H9 (cell line): ENCODE measurements around the gene CAMK2B. TPM values are rescaled to one million over a fixed set of nuclear protein-coding genes. Genes with fewer than 3 reads are reported as not detected.

Source experiments
- DNase-seq: peaks from one replicate; pipeline ENCODE4 v3.0.0-alpha.2; 2017
- H2AFZ ChIP-seq: one replicate; pipeline ENCODE4 v1.6.1; 2013; ENCODE audit warnings: mild to moderate bottlenecking, low read length, control low read depth, moderate library complexity
- H2AK5ac ChIP-seq: 2 replicates; pipeline ENCODE4 v1.6.1; 2013; ENCODE audit warnings: low read length, control low read depth, mixed read lengths; ENCODE audit not compliant: insufficient read length
- H2BK120ac ChIP-seq: one replicate; pipeline ENCODE4 v1.6.1; 2013; ENCODE audit warnings: low read depth, mild to moderate bottlenecking, low read length, control low read depth, inconsistent platforms; ENCODE audit not compliant: poor library complexity, severe bottlenecking
- H2BK12ac ChIP-seq: 2 replicates; pipeline ENCODE4 v1.6.1; 2013; ENCODE audit warnings: low read length, control low read depth, mixed read lengths, low read depth; ENCODE audit not compliant: insufficient read length
- H2BK15ac ChIP-seq: 2 replicates; pipeline ENCODE4 v1.6.1; 2013; ENCODE audit warnings: low read depth, low read length, control low read depth
- H2BK20ac ChIP-seq: one replicate; pipeline ENCODE4 v1.6.1; 2013; ENCODE audit warnings: low read depth, mild to moderate bottlenecking, low read length, control low read depth, inconsistent platforms; ENCODE audit not compliant: poor library complexity, severe bottlenecking
- H2BK5ac ChIP-seq: 2 replicates; pipeline ENCODE4 v1.6.1; 2013; ENCODE audit warnings: low read length, control low read depth, mixed read lengths; ENCODE audit not compliant: insufficient read length
- H3K14ac ChIP-seq: 2 replicates; pipeline ENCODE4 v1.6.1; 2013; ENCODE audit warnings: low read length, control low read depth; ENCODE audit not compliant: insufficient read depth
- H3K18ac ChIP-seq: 2 replicates; pipeline ENCODE4 v1.6.1; 2013; ENCODE audit warnings: low read depth, mild to moderate bottlenecking, mixed read lengths, low read length, control low read depth; ENCODE audit not compliant: insufficient read length
- H3K23ac ChIP-seq: 2 replicates; pipeline ENCODE4 v1.6.1; 2013; ENCODE audit warnings: low read length, control low read depth, mixed read lengths, low read depth; ENCODE audit not compliant: insufficient read length
- H3K23me2 ChIP-seq: 2 replicates; pipeline ENCODE4 v1.6.1; 2013; ENCODE audit warnings: low read depth, mild to moderate bottlenecking, mixed read lengths, low read length, control low read depth; ENCODE audit not compliant: insufficient read length, poor library complexity, severe bottlenecking
- H3K27ac ChIP-seq: 2 replicates; pipeline ENCODE4 v1.5.1; 2013; ENCODE audit warnings: low read length, control low read depth, mixed read lengths, low read depth; ENCODE audit not compliant: insufficient read length
- H3K27me3 ChIP-seq: 2 replicates; pipeline ENCODE4 v1.6.1; 2013; ENCODE audit warnings: low read length, control low read depth, inconsistent platforms; ENCODE audit not compliant: insufficient read depth
- H3K4ac ChIP-seq: 2 replicates; pipeline ENCODE4 v1.6.1; 2013; ENCODE audit warnings: low read depth, mild to moderate bottlenecking, control low read depth, inconsistent platforms, low read length, moderate library complexity
- H3K4me1 ChIP-seq: 2 replicates; pipeline ENCODE4 v1.6.1; 2013; ENCODE audit warnings: low read length, control low read depth, inconsistent platforms; ENCODE audit not compliant: insufficient read depth
- H3K4me2 ChIP-seq: 2 replicates; pipeline ENCODE4 v1.6.1; 2013; ENCODE audit warnings: low read length, control low read depth, mixed read lengths; ENCODE audit not compliant: insufficient read length, insufficient read depth
- H3K56ac ChIP-seq: 2 replicates; pipeline ENCODE4 v1.6.1; 2013; ENCODE audit warnings: low read depth, mild to moderate bottlenecking, mixed read lengths, low read length, control low read depth; ENCODE audit not compliant: insufficient read length
- H3K79me1 ChIP-seq: 2 replicates; pipeline ENCODE4 v1.6.1; 2013; ENCODE audit warnings: low read depth, mild to moderate bottlenecking, moderate library complexity, low read length, control low read depth, inconsistent platforms; ENCODE audit not compliant: insufficient read depth, poor library complexity, severe bottlenecking
- H3K79me2 ChIP-seq: 2 replicates; pipeline ENCODE4 v1.6.1; 2013; ENCODE audit warnings: low read length, control low read depth, inconsistent platforms; ENCODE audit not compliant: insufficient read depth
- H3K9ac ChIP-seq: 2 replicates; pipeline ENCODE4 v1.6.1; 2013; ENCODE audit warnings: low read length, control low read depth, mixed read lengths; ENCODE audit not compliant: insufficient read length; ENCODE audit errors: extremely low read depth
- H3K9me3 ChIP-seq: one replicate; pipeline ENCODE4 v1.6.1; 2013; ENCODE audit warnings: low read depth, low read length, inconsistent platforms; ENCODE audit not compliant: control insufficient read depth
- H3T11ph ChIP-seq: one replicate; pipeline ENCODE4 v1.6.1; 2013; ENCODE audit warnings: mild to moderate bottlenecking, low read length, control low read depth, inconsistent platforms
- H4K20me1 ChIP-seq: one replicate; pipeline ENCODE4 v1.6.1; 2013; ENCODE audit not compliant: control insufficient read depth, insufficient read length, insufficient read depth
- H4K5ac ChIP-seq: 2 replicates; pipeline ENCODE4 v1.6.1; 2013; ENCODE audit warnings: low read depth, mild to moderate bottlenecking, mixed read lengths, low read length, control low read depth; ENCODE audit not compliant: insufficient read length
- H4K8ac ChIP-seq: replicated peaks from 2 replicates; pipeline ENCODE4 v1.6.1; 2013; ENCODE audit warnings: low read length, control low read depth, mixed read lengths, low read depth; ENCODE audit not compliant: insufficient read length
- H4K91ac ChIP-seq: 2 replicates; pipeline ENCODE4 v1.6.1; 2013; ENCODE audit warnings: low read depth, mild to moderate bottlenecking, moderate library complexity, mixed read lengths, low read length, control low read depth; ENCODE audit not compliant: insufficient read length
- H3K27ac Mint-ChIP-seq, 3 experiments: 2 replicates in 2 of 3; 3 replicates in 1 of 3; pipeline ENCODE4 v1.8.0; 2020 to 2021; ENCODE audit warnings: mixed read lengths in 3 of 3, mild to moderate bottlenecking in 1 of 3, moderate library complexity in 1 of 3
- H3K27me3 Mint-ChIP-seq: 2 replicates; pipeline ENCODE4 v1.8.0; 2021; ENCODE audit warnings: low read depth, mild to moderate bottlenecking, moderate library complexity, mixed read lengths
- H3K36me3 Mint-ChIP-seq, 3 experiments: 2 replicates in 2 of 3; 3 replicates in 1 of 3; pipeline ENCODE4 v1.8.0; 2020 to 2021; ENCODE audit warnings: low read depth in 3 of 3, mixed read lengths in 3 of 3; ENCODE audit not compliant: insufficient read depth in 1 of 3
- H3K4me1 Mint-ChIP-seq, 2 experiments: 2 replicates each; pipeline ENCODE4 v1.8.0; 2020; ENCODE audit warnings: mixed read lengths in 2 of 2
- H3K4me3 Mint-ChIP-seq, 2 experiments: 2 replicates in 1 of 2; 3 replicates in 1 of 2; pipeline ENCODE4 v1.8.0; 2020 to 2021; ENCODE audit warnings: mild to moderate bottlenecking in 2 of 2, mixed read lengths in 2 of 2, moderate library complexity in 1 of 2
- H3K9me3 Mint-ChIP-seq, 2 experiments: 2 replicates in 1 of 2; 3 replicates in 1 of 2; pipeline ENCODE4 v1.8.0; 2020; ENCODE audit warnings: mild to moderate bottlenecking in 2 of 2, mixed read lengths in 2 of 2, moderate library complexity in 1 of 2
- WGBS: extraction: QIAGEN DNeasy Blood & Tissue Kit; methylation state at CpG from one replicate; pipeline ENCODE4 v1.1.7; 2013; ENCODE audit warnings: missing lambda C conversion rate, low lambda C conversion rate, mixed read lengths; ENCODE audit not compliant: insufficient read length; ENCODE audit errors: extremely low coverage; 5-methylcytosine and 5-hydroxymethylcytosine counted together
- total RNA-seq: library from RNA; stranded (reverse); gene quantifications from 2 replicates; pipeline ENCODE4 v1.2.1, GENCODE V29; 2021
- TF ChIP-seq, protein P1 (sequence below): fragments of 200-600 bp; sonication (generic); conservative IDR thresholded peaks from 3 replicates; pipeline ENCODE4 v1.8.0; 2021; ENCODE audit warnings: antibody characterized with exemption, mild to moderate bottlenecking

Gene CAMK2B
- total RNA-seq, 1 experiment from 2014 or later: 0.17 TPM

DNA sequence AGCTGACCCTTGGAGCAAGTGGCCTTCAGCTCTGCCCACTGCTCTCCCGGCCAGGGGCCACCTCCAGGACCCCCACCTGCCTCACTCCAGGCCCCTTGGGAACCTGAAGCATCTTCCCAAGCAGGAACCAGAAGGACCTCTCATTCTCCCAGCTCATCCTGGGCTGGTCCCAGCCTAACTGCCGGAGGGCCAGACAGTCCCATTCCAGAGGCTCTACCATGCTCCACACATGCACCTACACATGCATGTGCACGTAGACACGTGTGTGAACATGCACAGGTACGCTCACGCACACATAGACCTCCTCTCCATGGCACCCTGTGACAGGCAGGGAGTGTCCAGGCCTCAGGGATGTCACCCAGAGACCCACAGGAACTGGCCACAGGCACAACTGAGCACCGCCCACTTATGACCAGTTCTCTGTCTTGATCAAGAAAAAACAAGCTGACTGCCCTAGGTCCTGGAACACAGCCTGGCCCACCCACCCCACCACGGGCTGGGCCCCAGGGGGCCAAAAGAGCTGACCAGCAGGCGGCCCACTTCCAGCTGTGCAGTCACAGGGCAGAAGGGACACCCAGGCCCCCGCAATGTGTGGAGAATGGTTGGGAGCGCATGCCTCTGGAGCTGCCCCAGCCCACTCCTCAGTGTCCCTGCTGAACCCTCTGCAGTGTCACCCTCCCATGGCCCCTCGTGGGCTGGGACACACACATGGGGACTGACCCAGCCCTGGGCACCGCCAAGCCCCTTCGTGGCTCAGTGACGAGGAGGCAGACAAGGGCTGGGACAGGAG lies 43.4 kb downstream of the CAMK2B start:
- peaks cover 29% of the 10 kb centered on the region for H3K27me3 Mint-ChIP-seq
- Histone ChIP-seq H2BK12ac (no peak overlapping the region), H3K4ac (no peak overlapping the region), H3K23ac (no peak overlapping the region), H4K91ac (no peak overlapping the region), H3K4me1 (no peaks in the 10 kb centered on the region), H2AK5ac (no peak overlapping the region), H3K4me2 (no peak overlapping the region), H4K20me1 (no peaks in the 10 kb centered on the region), H2BK15ac (no peak overlapping the region), H2BK20ac (no peak overlapping the region), H2AFZ (no peak overlapping the region), H3K14ac (no peak overlapping the region), H3K27me3 (no peaks in the 10 kb centered on the region), H3K27ac (no peak overlapping the region), H2BK120ac (no peak overlapping the region), H4K5ac (no peak overlapping the region), H3K18ac (no peak overlapping the region), H3K9ac (no peak overlapping the region), H3T11ph (no peak overlapping the region), H3K79me2 (no peaks in the 10 kb centered on the region), H2BK5ac (no peak overlapping the region), H3K79me1 (no peaks in the 10 kb centered on the region), H4K8ac (no peak overlapping the region), H3K9me3 (no peaks in the 10 kb centered on the region), H3K23me2 (no peaks in the 10 kb centered on the region), H3K56ac (no peak overlapping the region)
- no peaks in the 10 kb centered on the region for H3K9me3 Mint-ChIP-seq
- TF ChIP-seq, protein P1, sequence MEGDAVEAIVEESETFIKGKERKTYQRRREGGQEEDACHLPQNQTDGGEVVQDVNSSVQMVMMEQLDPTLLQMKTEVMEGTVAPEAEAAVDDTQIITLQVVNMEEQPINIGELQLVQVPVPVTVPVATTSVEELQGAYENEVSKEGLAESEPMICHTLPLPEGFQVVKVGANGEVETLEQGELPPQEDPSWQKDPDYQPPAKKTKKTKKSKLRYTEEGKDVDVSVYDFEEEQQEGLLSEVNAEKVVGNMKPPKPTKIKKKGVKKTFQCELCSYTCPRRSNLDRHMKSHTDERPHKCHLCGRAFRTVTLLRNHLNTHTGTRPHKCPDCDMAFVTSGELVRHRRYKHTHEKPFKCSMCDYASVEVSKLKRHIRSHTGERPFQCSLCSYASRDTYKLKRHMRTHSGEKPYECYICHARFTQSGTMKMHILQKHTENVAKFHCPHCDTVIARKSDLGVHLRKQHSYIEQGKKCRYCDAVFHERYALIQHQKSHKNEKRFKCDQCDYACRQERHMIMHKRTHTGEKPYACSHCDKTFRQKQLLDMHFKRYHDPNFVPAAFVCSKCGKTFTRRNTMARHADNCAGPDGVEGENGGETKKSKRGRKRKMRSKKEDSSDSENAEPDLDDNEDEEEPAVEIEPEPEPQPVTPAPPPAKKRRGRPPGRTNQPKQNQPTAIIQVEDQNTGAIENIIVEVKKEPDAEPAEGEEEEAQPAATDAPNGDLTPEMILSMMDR: no peak
- H3K4me3 Mint-ChIP-seq: no peak overlapping the region
- peak; percentile 19 for DNase-seq
- WGBS: no CpG with 5 or more reads among the region's 15 CpGs
- no peaks in the 10 kb centered on the region for H3K4me1 Mint-ChIP-seq
- H3K27ac Mint-ChIP-seq: no peak overlapping the region
- no peaks in the 10 kb centered on the region for H3K36me3 Mint-ChIP-seq
